GM21515 (cell line): ENCODE data around the gene SERPINI1.
A peak's percentile ranks its signal among the peaks of the same experiment; 100 is the strongest.

ENCODE experiments used
- ATAC-seq: cut with Tn5 transposase; IDR thresholded peaks from one replicate; pipeline ENCODE4 v1.9.1; 2021; ENCODE audit not compliant: unreplicated experiment

Gene SERPINI1

GRCh38 chr3:167735233-167736138 is at the start of gene SERPINI1:
Gene SERPINI1 (plus strand): TSS chr3:167735721. CDS start chr3:167789129, 53,408 bp downstream.
- peak; percentile 64 for ATAC-seq

- peak; percentile 100 for ATAC-seq
These were observed 44.2 kb upstream of the SERPINI1 start for GRCh38 chr3:167691366-167691765.

DNA sequence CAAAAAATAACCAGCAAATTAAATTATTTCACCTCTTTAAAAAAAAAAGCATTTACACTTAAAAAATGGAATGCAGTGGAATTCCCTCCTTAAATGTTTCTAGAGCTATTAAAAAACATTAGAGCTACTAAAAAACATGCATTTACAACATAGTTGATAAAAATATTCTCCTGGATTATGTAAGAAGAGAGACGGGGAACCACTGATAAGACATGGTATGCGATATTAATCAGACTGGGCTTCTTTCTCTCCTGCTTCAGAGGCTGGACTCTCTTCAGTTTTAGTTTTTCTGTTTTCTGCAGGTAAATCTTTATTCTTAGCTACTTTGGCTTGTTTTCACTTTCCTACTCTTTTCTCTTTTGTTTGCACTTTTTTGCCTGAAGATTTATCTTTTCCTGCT is 41.4 kb upstream of the SERPINI1 start:
- ATAC-seq, result no peak

GRCh38 chr3:167700046-167700445 is 35.5 kb upstream of the SERPINI1 start:
- ATAC-seq, result no peak

DNA sequence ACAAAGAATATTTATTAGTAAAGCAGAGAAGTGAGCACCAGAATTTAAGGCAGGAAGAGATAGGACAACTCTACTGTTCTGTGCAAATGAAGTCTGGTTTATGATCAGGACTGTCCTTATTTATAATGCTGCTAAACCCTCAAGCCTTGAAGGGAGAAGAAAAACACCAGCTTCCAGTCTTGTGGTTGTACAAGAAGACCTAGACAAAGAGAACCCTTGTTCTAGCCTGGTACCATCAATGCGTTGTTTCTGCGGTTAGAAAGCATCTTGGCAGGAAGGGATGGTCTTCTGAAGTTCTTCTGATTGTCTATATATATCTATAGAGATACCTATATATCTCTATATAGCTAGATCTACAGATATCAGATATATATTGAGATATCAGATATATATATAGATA is 34.6 kb upstream of the SERPINI1 start:
- no peak for ATAC-seq

GRCh38 chr3:167705840-167706239 is 29.7 kb upstream of the SERPINI1 start:
- no peak for ATAC-seq

GRCh38 chr3:167709690-167710089 is 25.8 kb upstream of the SERPINI1 start:
- ATAC-seq, result no peak

DNA sequence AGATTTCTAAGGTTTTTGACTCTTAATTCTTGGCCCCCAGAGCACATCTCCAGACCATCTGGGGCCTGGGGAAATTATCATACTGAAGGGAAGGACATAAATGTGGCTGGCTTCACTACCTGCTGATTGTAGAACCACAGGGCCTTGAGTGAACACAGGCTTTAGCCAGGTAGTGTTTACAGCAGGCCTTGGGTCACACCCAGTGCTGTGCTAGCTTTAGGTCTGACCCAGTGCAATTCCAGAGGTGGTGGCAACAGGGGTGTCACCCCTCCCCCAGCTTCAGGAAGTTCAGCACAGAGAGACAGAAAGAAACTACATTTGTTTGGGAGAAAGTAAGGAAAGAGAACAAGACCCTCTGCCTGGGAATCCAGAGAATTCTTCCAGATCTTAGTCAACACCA is 25.0 kb upstream of the SERPINI1 start:
- no peak for ATAC-seq

DNA sequence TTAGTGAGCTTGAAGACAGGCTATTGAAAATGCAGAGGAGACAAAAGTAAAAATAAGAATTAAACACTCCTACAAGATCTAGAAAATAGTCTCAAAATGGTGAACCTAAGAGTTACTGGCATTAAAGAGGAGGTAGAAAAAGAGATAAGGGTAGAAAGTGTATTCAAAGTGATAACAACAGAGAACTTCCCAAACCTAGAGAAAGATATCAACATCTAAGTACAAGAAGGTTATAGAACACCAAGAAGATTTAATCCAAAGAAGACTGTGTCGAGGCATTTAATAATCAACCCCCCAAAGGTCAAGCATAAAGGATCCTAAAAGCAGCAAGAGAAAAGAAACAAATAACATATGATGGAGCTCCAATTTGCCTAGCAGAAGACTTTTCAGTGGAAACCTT is 24.1 kb upstream of the SERPINI1 start:
- ATAC-seq, result no peak

DNA sequence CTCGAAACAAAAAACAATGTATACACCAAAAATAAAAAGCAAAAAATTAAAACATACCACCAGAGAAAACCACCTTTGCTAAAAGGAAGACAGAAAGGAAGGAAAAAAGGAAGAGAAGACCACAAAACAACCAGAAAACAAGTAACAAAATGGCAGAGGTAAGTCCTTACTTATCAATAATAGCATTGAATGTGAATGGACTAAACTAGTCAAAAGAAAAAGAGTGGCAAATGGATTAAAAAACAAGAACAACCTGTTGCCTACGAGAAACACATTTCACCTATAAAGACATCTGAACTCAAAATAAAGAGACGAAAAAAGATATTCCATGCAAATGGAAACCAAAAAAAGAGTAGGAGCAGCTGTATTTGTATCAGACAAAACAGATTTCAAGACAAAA is 23.1 kb upstream of the SERPINI1 start:
- no peak for ATAC-seq

DNA sequence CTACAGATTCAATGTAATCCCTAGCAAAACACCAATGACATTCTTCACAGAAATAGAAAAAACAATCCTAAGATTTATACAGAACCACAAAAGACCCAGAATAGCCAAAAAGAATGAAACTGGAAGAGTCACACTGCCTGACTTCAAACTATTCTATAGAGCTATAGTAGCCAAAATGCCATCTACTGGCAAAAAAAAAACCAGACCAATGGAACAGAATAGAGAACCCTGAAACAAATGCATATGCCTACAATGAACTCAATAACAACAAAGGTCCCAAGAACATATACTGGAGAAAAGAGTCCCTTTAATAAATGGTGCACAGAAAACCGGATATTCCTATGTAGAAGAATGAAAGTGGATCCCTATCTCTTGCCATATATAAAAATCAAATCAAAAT is 20.6 kb upstream of the SERPINI1 start:
- no peak for ATAC-seq

DNA sequence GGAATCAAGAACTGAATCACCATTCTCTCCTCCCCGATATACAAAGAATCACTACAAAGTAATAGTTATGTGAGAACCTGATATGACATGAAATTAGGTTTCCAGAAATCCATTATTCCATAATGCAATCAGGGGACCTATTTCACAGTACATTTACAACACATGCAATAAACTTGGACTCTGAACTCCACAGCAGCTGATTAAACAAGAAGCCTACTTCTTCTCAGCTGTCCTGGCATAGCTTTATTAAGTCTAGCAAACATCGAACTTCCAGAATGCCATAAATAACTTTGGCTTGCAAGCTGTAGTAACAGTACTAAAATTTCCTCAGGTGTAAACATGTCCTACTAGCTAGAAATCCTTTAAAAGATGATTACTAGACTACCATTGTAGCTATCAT is 18.6 kb upstream of the SERPINI1 start:
- ATAC-seq, result no peak

GRCh38 chr3:167718582-167718981 is 16.9 kb upstream of the SERPINI1 start:
- ATAC-seq, result no peak

DNA sequence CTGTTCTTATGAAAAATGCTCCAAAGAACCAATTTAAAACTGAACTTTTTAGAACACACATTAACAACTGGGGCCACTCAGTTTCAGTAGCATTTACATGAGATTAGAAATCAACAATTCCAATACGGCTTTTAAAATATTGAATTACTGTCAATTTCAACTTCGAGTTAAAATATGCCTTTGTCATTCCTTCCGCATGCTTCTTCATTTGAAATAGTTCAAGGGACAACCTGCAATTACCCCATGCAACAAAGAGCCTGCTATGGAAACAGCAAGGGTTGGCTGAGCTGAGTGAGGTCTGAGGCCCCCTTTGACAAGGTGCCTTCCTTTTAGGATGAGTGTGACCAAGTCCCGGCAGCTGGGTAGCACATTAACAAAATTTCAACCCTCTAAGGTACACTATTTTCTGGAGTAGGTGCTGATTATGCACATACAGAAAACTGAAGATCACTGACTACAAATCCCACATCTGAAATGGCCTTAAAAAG is 12.5 kb upstream of the SERPINI1 start:
- no peak for ATAC-seq

- ATAC-seq, result no peak
These were observed 11.6 kb upstream of the SERPINI1 start for GRCh38 chr3:167723872-167724271.

GRCh38 chr3:167728176-167728575 is 7.3 kb upstream of the SERPINI1 start:
- no peak for ATAC-seq

- no peak for ATAC-seq
These were observed 6.7 kb upstream of the SERPINI1 start for GRCh38 chr3:167728632-167729323.

DNA sequence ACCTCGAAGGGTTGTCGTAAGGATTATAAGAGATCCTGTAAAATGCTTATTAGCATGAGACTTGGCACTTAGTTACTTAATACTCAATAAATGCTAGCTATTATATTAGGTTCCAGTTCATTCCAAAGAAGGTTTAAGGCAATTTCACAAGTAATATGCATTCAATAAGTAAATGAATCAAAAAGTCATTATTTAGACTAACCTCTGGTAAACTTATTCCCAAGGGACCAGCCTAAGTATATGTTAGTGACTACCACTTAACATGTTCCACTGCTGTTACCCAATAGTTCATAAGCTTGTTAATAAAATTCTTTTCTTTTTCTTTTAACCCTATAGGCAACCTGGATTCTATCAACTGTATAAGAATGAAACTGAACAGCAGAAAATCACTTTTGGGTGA is 5.9 kb upstream of the SERPINI1 start:
- no peak for ATAC-seq

DNA sequence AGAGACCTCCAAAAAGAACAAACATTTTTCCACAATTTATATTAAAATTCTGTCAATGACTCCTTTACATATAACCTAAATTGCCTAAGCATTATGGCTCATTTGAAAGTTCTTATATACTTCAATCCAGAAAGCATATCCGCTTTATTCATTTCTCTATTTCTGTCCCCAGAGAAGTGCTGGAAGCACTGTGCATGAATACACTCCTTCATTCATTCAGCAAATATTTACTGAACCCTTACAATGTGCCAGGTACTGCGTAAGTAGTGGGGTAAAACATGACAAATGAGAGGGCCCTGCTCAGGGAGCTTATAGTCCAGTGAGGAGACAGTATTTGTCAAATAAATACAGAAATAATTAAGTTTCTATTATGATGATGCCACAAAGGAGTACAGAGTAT is 4.1 kb upstream of the SERPINI1 start:
- ATAC-seq, result no peak

- no peak for ATAC-seq
These were observed 3.0 kb upstream of the SERPINI1 start for GRCh38 chr3:167732313-167733065.

- ATAC-seq, result no peak
These were observed 1.5 kb upstream of the SERPINI1 start for GRCh38 chr3:167733961-167734497.
